Astrocyte of the cerebellum (primary cell): ENCODE data around the gene STRN3.

Experiments used
- DNase-seq: peaks from one replicate; pipeline ENCODE4 v3.0.0-alpha.2; 2011; ENCODE audit warnings: low read depth
- H3K4me3 ChIP-seq: 2 replicates; pipeline ENCODE4 v1.5.1; 2011; ENCODE audit warnings: mild to moderate bottlenecking, low read depth, low read length, moderate library complexity
- CTCF ChIP-seq: IDR thresholded peaks from 2 replicates; pipeline ENCODE4 v1.5.1; 2012; ENCODE audit warnings: low read length, low read depth, moderate library complexity, mild to moderate bottlenecking; ENCODE audit errors: missing control alignments
- in situ Hi-C: cut with HindIII; loops from 2 replicates; pipeline ENCODE4 v1.10.0; 2017; ENCODE audit warnings: low sequenced_read_pairs

The STRN3 gene

GRCh38 chr14:30888480-30889243 lies 137.5 kb downstream of the STRN3 start:
- no peak for TF ChIP-seq CTCF
- in situ Hi-C loops = no loop called here

GRCh38 chr14:30885840-30886740 lies 140.1 kb downstream of the STRN3 start:
- TF ChIP-seq CTCF = no peak
- in situ Hi-C loops = no loop called here
- DNase-seq = peak; percentile 24

More at GRCh38 chr14:30888480-30889243, 137.5 kb downstream of the STRN3 start:
- H3K4me3 ChIP-seq = no peak overlapping the region
- DNase-seq = no peak

GRCh38 chr14:30884901-30885300 lies 141.3 kb downstream of the STRN3 start:
- no peak for DNase-seq
- no peak for TF ChIP-seq CTCF
- in situ Hi-C loops = no loop called here
- no peak overlapping the region for H3K4me3 ChIP-seq

More at GRCh38 chr14:30885840-30886740, 140.1 kb downstream of the STRN3 start:
- H3K4me3 ChIP-seq = no peak overlapping the region

- in situ Hi-C loops = no loop called here
- no peak for TF ChIP-seq CTCF
- DNase-seq = no peak
Observed at GRCh38 chr14:30883508-30884294, 142.5 kb downstream of the STRN3 start.

GRCh38 chr14:30882431-30882830 lies 143.7 kb downstream of the STRN3 start:
- TF ChIP-seq CTCF = no peak
- in situ Hi-C loops = no loop called here
- DNase-seq = no peak
- no peak overlapping the region for H3K4me3 ChIP-seq

More at GRCh38 chr14:30883508-30884294, 142.5 kb downstream of the STRN3 start:
- no peak overlapping the region for H3K4me3 ChIP-seq

- no peak for TF ChIP-seq CTCF
- in situ Hi-C loops = no loop called here
- H3K4me3 ChIP-seq = no peak overlapping the region
- DNase-seq = no peak
Observed at GRCh38 chr14:30876692-30877091, 149.5 kb downstream of the STRN3 start.
